Gastroesophageal sphincter (tissue), 4 donors: Measurements from ENCODE around the gene MAPKAPK3. TPM values are rescaled to one million over a fixed set of nuclear protein-coding genes. Genes with fewer than 3 reads are reported as not detected.
"Not testable (repeated sequence)": the region's sequence is repeated elsewhere in the genome, so short reads cannot be mapped to it uniquely, and the experiment has no call there.

ENCODE experiments used
- ATAC-seq: fragments of 150-250 bp; one replicate; pipeline ENCODE4 v1.9.1; 2016; ENCODE audit warnings: mild to moderate bottlenecking, moderate library complexity
- H3K27ac ChIP-seq, 4 donors: fragments of 200-600 bp; sonication (generic) in 3 of 4; 1 replicate in 3 of 4; 2 replicates in 1 of 4; pipeline ENCODE4 v1.5.1; 2016 to 2019
- H3K27me3 ChIP-seq: fragments of 200-600 bp; sonication (generic); one replicate; pipeline ENCODE4 v1.5.1; 2019
- H3K36me3 ChIP-seq, 2 donors: fragments of 200-600 bp; sonication (generic); one replicate each; pipeline ENCODE4 v1.5.1; 2019; ENCODE audit warnings: control low read depth in 1 of 2
- H3K4me1 ChIP-seq, 3 donors: fragments of 200-600 bp; sonication (generic); 1 replicate in 2 of 3; 2 replicates in 1 of 3; pipeline ENCODE4 v1.5.1; 2016 to 2019; ENCODE audit warnings: control low read depth in 2 of 3
- H3K4me3 ChIP-seq, 2 donors: fragments of 200-600 bp; sonication (generic); one replicate each; pipeline ENCODE4 v1.5.1; 2019; ENCODE audit warnings: mild to moderate bottlenecking in 1 of 2, moderate library complexity in 1 of 2
- H3K9me3 ChIP-seq, 3 donors: fragments of 200-600 bp; sonication (generic); one replicate each; pipeline ENCODE4 v1.5.1; 2017 to 2019; ENCODE audit warnings: control low read depth in 2 of 3
- EP300 ChIP-seq: sonication (generic); formaldehyde crosslinking; IDR thresholded peaks from one replicate; pipeline ENCODE4 v1.6.1; 2017; ENCODE audit warnings: antibody characterized with exemption, mild to moderate bottlenecking
- POLR2A ChIP-seq, 2 donors: fragments of 450-650 bp; IDR thresholded peaks; one replicate each; pipeline ENCODE4 v1.6.1; 2017; ENCODE audit warnings: antibody characterized with exemption in 2 of 2, mild to moderate bottlenecking in 2 of 2, moderate library complexity in 1 of 2
- POLR2AphosphoS5 ChIP-seq: sonication (generic); formaldehyde crosslinking; IDR thresholded peaks from one replicate; pipeline ENCODE4 v1.6.1; 2017; ENCODE audit warnings: antibody characterized with exemption
- WGBS, 2 donors: methylation state at CpG; one replicate each; pipeline ENCODE4 v1.1.5; 2018; ENCODE audit warnings: low coverage in 1 of 2; 5-methylcytosine and 5-hydroxymethylcytosine counted together
- total RNA-seq, 4 donors: library from RNA; depleted of rRNA; stranded (reverse); fragments of >200 nt; gene quantifications; one replicate each; pipeline ENCODE4 v1.1.0, GENCODE V29; 2016
- TF ChIP-seq, protein P1 (sequence below), 4 experiments: fragments of 200-600 bp in 2 of 4; fragments of 450-650 bp in 2 of 4; sonication (generic) in 1 of 4; IDR thresholded peaks; one replicate each; pipeline ENCODE4 v1.5.1; 2017 to 2019; ENCODE audit warnings: antibody characterized with exemption in 4 of 4, mild to moderate bottlenecking in 2 of 4, moderate library complexity in 2 of 4

MAPKAPK3 gene
- total RNA-seq, 4 donors from 2014 or later, result 18.7 to 30.2 (median 22.4) TPM

DNA sequence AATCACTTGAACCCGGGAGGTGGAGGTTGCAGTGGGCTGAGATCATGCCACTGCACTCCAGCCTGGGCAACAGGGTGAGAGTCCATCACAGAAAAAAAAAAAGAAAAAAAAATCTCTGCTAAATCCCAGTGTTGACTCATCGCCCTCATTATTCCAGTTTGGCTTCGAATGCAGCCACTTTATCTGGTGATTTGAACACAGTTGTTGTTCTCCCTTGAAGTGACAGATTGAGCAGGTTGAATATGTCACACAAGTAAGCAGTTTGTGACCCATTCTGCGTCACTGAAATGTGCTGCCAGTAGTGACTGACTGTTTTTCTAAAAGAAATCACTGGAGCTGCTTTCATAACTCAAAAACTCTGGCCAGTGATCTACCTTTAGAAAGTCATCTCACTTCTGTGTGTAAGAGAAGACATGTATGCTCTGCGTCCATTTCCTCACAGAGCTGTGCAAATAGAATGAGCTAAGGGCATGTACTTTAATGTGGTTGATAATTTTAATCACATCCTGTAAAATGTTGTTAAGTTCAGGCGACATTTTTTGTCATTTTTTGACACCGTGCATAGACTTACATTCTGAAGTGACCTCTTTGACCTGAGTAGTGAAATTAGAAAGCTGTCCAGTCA lies 70.3 kb downstream of the MAPKAPK3 start:
- no peak for ATAC-seq
- no peak for TF ChIP-seq POLR2AphosphoS5
- TF ChIP-seq, protein P1, sequence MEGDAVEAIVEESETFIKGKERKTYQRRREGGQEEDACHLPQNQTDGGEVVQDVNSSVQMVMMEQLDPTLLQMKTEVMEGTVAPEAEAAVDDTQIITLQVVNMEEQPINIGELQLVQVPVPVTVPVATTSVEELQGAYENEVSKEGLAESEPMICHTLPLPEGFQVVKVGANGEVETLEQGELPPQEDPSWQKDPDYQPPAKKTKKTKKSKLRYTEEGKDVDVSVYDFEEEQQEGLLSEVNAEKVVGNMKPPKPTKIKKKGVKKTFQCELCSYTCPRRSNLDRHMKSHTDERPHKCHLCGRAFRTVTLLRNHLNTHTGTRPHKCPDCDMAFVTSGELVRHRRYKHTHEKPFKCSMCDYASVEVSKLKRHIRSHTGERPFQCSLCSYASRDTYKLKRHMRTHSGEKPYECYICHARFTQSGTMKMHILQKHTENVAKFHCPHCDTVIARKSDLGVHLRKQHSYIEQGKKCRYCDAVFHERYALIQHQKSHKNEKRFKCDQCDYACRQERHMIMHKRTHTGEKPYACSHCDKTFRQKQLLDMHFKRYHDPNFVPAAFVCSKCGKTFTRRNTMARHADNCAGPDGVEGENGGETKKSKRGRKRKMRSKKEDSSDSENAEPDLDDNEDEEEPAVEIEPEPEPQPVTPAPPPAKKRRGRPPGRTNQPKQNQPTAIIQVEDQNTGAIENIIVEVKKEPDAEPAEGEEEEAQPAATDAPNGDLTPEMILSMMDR (IDR thresholded peaks at IDR 0.05), result no peak
- TF ChIP-seq EP300, result no peak
- TF ChIP-seq POLR2A (IDR thresholded peaks at IDR 0.05), result no peak
- WGBS, 2 donors, result 45 to 71% methylated on average over 6 of the region's 7 CpGs

DNA sequence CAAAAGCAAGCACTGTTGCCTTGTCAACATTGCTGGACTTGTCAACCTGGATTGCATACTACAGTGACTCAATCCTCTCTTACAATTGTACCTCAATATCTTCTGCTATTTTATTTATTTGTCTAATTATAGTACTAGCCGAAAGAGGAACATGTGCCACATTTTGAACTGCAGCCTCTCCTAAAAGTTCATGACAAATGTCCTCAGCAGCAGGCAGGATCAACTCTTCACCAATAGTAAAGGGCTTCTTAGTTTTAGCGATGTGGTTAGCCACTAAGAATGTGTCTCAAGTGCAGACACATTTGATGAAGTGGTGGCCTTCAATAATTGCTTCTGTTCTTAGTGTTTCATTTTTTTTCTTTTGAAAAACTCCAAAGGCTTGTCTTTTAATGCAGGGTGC lies 71.0 kb downstream of the MAPKAPK3 start:
- Histone ChIP-seq H3K27ac (no peak overlapping the region), H3K4me3 (no peak overlapping the region), H3K27me3 (no peaks in the 10 kb centered on the region), H3K36me3 (no peaks in the 10 kb centered on the region), H3K4me1 (peaks cover 0 to 13% (median 0%) of the 10 kb centered on the region in 3 donors), H3K9me3 (no peaks in the 10 kb centered on the region)
- TF ChIP-seq POLR2AphosphoS5 (no peak), POLR2A (IDR thresholded peaks at IDR 0.05) (no peak), EP300 (no peak)
- TF ChIP-seq, protein P1 (IDR thresholded peaks at IDR 0.05), result no peak
- 56 to 68% methylated on average over 2 of the region's 2 CpGs for WGBS, 2 donors
- no peak for ATAC-seq

More for the DNA sequence above, 70.3 kb downstream of the MAPKAPK3 start:
- Histone ChIP-seq H3K36me3 (no peaks in the 10 kb centered on the region), H3K27me3 (no peaks in the 10 kb centered on the region), H3K27ac (no peak overlapping the region), H3K4me3 (no peak overlapping the region), H3K9me3 (no peaks in the 10 kb centered on the region), H3K4me1 (peaks cover 0 to 13% (median 0%) of the 10 kb centered on the region in 3 donors)

DNA sequence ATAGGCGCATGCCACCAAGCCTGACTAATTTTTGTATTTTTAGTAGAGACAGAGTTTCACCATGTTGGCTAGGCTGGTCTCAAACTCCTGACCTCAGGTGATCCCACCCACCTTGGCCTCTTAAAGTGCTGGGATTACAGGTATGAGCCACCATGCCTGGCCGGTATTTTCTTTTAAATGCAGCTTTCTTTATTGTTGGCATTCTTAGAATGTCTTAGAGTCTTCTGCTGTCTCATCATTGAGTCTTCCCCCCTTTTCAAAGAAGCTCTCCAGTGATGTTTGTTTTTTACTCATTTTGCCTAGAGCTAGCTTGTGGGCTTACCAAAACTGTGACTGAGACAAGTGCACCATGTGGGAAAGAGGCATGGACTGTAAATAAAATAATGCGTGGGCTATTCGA lies 71.7 kb downstream of the MAPKAPK3 start:
- WGBS, 2 donors, result 83 to 89% methylated on average over 2 to 4 of the region's 4 CpGs

DNA sequence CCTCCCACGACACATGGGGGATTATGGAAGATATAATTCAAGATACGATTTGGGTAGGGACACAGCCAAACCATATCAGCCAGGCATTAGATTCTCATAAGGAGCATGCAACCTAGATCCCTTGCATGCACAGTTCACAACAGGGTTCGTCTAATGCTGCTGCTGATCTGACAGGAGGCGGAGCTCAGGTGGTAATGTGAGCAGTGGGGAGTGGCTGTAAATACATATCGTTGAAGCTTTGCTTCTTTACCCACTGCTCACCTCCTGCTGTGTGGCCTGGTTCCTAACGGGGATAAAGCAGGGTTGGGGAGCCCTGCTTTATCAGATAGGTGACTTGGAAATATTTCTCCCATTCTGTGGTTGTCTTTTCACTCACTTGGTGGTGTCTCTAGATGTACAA lies 72.6 kb downstream of the MAPKAPK3 start:
- H3K9me3 ChIP-seq, result no peaks in the 10 kb centered on the region
- H3K36me3 ChIP-seq, result no peaks in the 10 kb centered on the region
- H3K27me3 ChIP-seq, result no peaks in the 10 kb centered on the region
- peaks cover 0 to 13% (median 0%) of the 10 kb centered on the region in 3 donors for H3K4me1 ChIP-seq
- TF ChIP-seq, protein P1 (IDR thresholded peaks at IDR 0.05), result no peak
- TF ChIP-seq POLR2AphosphoS5 (no peak), EP300 (no peak), POLR2A (IDR thresholded peaks at IDR 0.05) (no peak)
- no peak overlapping the region for H3K27ac ChIP-seq
- 50 to 52% methylated on average over 4 to 5 of the region's 6 CpGs for WGBS, 2 donors
- H3K4me3 ChIP-seq, result no peak overlapping the region
- ATAC-seq, result no peak

More for the DNA sequence above, 71.7 kb downstream of the MAPKAPK3 start:
- not testable (repeated sequence) for H3K27me3 ChIP-seq, ATAC-seq, H3K36me3 ChIP-seq, H3K4me3 ChIP-seq, H3K9me3 ChIP-seq, H3K27ac ChIP-seq
- H3K4me1 ChIP-seq, result peaks cover 0 to 13% (median 0%) of the 10 kb centered on the region in 3 donors

DNA sequence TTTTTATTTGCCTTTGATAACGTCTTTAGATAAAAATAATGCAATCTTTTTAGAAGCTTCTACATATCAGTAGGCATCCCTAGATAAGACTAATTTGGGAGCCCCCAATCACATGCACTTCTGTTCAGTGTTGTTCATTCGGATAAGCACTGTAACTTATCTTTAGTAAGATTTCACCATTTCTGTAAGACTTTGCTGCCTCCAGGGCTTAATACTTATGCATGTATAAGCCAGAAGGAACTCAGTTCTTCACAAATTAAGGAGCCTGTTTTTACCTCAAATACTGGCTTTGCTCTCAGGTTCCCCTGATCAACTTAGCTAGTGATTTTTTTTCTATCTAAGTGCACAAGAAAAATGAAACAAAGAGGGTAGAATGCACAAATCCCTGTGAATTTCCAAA lies 78.1 kb downstream of the MAPKAPK3 start:
- Histone ChIP-seq H3K27ac (no peak overlapping the region), H3K36me3 (no peaks in the 10 kb centered on the region), H3K9me3 (peaks cover 0 to 4% (median 0%) of the 10 kb centered on the region in 3 donors), H3K4me3 (no peak overlapping the region), H3K4me1 (no peaks in the 10 kb centered on the region), H3K27me3 (no peaks in the 10 kb centered on the region)
- TF ChIP-seq EP300 (no peak), POLR2AphosphoS5 (no peak), POLR2A (IDR thresholded peaks at IDR 0.05) (no peak)
- TF ChIP-seq, protein P1 (IDR thresholded peaks at IDR 0.05), result no peak
- ATAC-seq, result no peak
- WGBS, 2 donors, result 81 to 86% methylated on average over 2 of the region's 2 CpGs
